SW 1271 (cell line): ENCODE results near the gene TSPO2.

ENCODE experiments used
- DNase-seq, 2 experiments: peaks; one replicate each; lab custom pipeline; 2025; lab: John Stamatoyannopoulos, UW

Gene TSPO2

GRCh38 chr6:41051873-41052272 is 9.6 kb downstream of the TSPO2 start:
- no peak for DNase-seq

DNA sequence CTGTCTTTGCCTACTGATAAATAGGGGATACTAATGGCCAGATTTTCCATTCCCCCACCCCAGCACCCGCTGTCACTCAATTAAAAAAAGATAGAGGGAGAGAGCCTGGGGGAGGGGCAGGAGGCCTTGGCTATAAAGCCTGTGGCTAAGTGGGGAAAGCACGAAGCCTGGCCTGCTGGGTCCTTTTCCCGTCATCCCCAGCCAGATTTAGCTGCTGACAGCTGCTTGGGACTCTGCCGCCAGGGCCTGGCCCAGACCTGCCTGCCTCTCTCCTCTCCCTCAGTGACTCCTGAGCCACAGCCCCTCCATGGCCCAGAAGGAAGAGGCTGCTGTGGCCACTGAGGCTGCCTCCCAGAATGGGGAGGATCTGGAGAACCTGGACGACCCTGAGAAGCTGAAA is 10.8 kb downstream of the TSPO2 start, which contains the start of gene APOBEC2:
TSS of gene APOBEC2 (plus strand) at position 162 of the 400 bp plus-strand sequence. CDS start at position 308, 146 bp downstream.
- no peak for DNase-seq

- no peak for DNase-seq
These were observed 12.2 kb downstream of the TSPO2 start for GRCh38 chr6:41054511-41054910.

- DNase-seq = no peak
These were observed 12.9 kb downstream of the TSPO2 start for GRCh38 chr6:41055149-41055548.

- no peak for DNase-seq
These were observed 14.7 kb downstream of the TSPO2 start for GRCh38 chr6:41056768-41057490.

- DNase-seq = no peak
These were observed 16.5 kb downstream of the TSPO2 start for GRCh38 chr6:41058783-41059181.

DNA sequence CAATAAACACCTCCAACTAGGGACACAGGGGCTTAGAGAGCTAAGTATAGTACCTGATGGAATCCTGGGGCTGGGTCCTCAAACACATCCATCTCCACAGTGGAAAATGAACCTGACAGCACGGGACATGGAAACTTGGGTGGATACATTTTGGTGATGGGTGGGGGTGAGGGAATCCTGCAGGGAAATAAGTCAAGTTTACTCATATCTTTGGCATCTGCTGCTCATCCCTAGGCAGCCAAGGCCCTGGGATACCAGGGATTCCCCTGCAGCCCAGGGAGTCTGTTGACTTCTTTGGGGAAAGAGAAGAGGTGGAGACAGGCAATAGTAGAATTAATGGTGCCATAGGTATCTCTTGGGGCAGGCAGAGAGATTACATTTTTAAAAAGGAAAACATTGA is 17.3 kb downstream of the TSPO2 start:
- peak in 1 of 2 experiments; percentile 3 for DNase-seq

- DNase-seq = no peak
These were observed 19.0 kb downstream of the TSPO2 start for GRCh38 chr6:41061196-41061726.

GRCh38 chr6:41062056-41062455 is 19.8 kb downstream of the TSPO2 start:
- DNase-seq = no peak

- no peak for DNase-seq
These were observed 21.6 kb downstream of the TSPO2 start for GRCh38 chr6:41063884-41064285.

DNA sequence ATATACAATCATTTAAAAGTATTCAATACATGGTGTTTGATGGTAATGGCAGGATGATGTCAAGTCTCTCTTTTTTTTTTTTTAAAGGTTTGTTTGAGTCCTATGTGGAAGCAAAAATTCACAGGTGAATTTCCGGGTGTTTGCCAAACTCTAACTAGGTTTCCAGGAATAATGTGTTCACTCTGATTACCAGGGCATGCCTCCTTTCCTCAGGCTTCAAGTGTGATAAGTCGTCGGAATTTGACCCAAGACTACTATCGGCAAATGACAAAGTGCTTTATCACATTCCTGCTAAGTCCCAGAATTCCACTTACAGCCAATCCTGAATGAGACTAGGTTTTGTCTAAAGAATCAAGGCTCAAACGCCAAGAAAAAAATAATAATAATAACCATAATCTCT is 22.6 kb downstream of the TSPO2 start:
- no peak for DNase-seq

DNA sequence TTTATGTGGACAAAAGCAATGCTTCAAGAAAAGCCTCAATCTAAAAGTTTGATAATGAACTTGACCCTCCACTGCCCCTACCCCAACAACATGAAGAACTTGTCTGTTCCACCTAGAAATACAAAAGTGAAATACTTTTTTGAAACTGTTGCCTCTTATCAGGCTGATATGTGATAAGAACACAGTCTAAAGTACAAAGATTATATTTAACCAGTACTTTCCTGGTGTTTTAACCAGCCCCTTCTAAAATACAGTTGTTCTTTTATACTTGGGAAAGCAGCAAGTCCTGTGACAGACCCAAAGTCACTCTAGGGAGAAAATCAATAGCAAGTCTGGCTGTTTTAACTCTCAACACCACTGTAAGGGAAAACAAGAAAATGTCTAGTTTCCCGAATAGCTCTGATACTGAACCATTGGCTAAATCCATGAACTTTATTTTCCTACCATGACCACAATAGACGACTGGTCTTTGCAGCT is 23.3 kb downstream of the TSPO2 start:
- DNase-seq = no peak

DNA sequence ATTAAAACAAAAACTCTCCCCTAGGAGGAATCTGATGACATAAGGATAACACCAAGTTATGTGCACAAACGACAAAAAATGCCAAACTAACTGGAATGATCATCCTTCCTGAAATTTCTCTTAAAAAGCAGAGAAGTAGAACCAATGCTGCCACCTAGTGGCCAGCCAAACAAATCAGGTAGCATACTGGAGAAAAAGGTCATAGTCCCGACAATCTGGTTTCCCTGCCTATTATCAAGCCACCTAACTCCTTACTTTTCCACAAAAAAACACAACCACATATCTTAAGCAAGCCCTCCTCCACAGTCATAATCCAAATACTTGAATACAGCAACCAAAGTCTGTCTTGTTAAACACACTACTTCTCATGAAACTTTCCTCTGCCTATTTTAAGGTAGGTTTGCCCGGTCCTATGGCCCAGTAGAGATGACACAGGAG is 24.6 kb downstream of the TSPO2 start:
- peak; percentile 7 to 50 for DNase-seq

DNA sequence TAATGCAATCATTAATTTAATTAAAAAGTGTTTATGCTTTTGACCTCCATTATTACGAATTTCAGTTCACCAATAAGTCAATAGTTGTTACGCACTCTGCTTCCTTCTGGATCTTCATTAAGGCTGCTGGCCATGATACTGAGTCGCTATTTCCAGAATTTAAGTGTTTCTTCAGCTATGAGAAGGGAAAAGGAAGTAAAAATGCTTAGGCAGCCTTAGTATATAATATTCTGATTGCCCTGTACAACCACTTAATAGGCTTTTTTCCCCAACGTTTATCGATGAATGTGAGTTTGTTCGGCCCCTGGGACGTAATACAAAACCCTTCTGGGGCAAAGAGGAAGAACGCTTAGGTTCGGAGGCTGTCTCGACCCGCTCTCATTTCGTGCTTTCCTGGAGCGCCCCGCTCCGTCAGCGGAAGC is 29.2 kb downstream of the TSPO2 start:
- no peak for DNase-seq

GRCh38 chr6:41071923-41072835 is 29.9 kb downstream of the TSPO2 start, which contains the start of gene OARD1:
OARD1 (minus strand) TSS chr6:41072356; CDS start chr6:41071634, 722 bp downstream.
- peak; percentile 100 for DNase-seq

- DNase-seq = peak; percentile 100
These were observed 30.6 kb downstream of the TSPO2 start, which contains the start of gene NFYA for GRCh38 chr6:41072836-41073202. NFYA (plus strand) TSS chr6:41072974; CDS start chr6:41079090, 6,116 bp downstream.

DNA sequence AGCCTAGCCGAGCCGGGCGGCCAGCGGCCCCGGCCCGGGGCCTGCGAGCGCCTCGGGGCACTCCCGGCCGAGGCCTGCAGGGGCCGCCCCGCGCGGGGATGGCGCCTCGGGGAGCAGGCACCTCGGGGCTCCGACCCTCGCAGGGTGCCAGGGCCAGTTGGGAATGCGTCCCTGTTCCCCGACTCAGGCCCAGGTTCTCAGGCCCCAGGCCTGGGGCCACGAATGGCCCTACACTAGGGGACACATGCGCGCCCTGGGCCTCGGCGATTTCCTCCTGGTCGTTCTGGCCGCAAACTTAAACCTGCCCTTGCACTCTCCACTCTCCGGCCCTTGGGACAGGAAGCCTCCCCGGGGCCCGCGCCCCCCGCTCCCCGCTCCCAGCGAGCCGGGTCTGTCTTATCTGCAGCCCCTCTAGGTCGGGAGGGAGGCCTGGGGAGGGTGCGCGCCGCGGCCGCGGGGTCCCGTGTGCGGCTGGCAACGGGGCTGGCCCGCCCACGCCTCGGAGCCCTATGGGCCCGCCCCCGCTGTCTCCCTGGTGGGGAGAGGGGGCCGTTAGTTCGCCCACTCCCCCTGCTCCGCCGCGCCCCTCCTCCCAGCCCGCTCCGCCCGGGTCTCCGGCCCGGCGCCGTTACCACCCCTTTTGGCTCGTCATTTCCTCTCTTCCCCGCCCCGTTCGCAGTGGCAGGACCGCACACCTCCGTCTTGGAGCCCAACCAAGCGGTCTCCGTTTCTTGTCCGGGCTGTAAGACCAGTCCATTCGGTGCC is 31.1 kb downstream of the TSPO2 start:
- DNase-seq = peak; percentile 58 to 81

DNA sequence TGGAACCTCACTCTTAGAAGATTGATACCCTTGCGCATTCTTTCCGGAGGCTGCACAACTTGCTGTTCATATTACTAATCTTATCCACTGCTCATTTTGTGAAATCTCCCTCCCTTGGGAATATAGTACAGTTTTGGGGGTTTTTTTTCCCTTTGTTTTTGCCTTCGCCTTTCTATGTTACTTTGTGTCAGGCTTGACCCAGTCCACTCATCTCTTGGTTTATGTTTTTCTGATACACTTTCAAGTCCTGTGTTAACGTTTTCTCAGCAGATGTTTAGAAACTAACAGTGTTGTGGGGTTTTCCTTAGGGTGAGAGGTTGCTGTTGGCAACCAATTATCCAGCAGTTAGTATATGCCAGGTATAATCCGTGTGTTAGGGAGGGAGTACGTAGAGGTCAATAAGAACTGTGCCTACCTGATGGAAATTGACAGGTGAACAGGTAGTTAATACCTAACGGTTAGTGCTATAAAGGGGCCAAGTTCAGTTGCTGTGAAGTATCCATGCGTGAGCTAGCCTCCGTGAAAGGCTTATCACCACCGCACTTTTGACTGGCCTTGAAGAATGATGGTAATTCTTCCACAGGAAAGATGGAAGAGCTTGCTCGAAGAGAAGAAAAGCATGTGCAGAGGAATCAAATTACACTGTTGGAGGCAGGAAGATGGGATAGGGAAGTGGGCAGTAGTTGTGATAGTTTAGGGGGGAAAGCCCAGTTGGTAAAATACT is 31.9 kb downstream of the TSPO2 start:
- peak in 1 of 2 experiments; percentile 28 for DNase-seq

DNA sequence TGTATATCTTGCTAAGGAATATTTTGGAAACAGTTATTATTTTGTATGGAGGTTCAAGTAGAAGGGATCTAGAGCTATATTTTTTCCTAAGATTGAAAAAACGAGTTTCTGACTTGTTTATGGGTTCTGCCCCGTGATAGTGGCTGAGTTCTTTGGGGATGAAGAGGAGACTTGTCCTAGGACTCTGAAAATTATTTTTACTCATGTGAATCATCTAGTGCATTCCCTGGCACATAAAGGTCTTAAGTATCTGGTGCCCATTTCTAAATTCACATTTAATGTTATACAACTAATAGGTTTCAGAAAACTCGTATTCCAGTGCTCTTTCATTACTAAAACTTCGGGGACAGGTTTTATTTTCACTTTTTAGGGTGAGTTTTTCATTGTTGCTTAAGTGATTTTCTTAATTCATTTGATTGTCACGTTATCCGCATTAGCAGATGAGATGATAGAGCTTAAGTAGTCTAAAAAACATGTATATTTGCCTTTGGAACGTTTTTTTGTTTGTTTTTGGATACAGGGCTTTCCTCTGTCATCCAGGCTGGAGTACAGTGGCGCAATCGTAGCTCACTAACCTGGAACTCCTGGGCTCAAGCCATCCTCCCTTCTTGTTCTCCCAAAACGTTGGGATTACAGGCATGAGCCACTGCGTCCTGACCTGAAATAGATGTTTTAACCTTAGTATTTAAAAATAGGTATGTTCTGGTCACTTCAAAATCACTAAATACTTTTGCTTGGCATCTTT is 32.6 kb downstream of the TSPO2 start:
- no peak for DNase-seq
